Brain microvascular endothelial cell (primary cell): ENCODE results near the gene LRMDA.

ENCODE experiments used
- DNase-seq: peaks from one replicate; pipeline ENCODE4 v3.0.0-alpha.2; 2020
- H3K27ac ChIP-seq: fragments of 250-450 bp; sonication (Bioruptor Pico); 2 replicates; pipeline ENCODE4 v1.5.1; 2020; ENCODE audit warnings: mild to moderate bottlenecking, moderate library complexity
- H3K27me3 ChIP-seq: fragments of 250-450 bp; sonication (Bioruptor Pico); replicated peaks from 2 replicates; pipeline ENCODE4 v1.5.1; 2020; ENCODE audit warnings: mild to moderate bottlenecking
- H3K36me3 ChIP-seq: fragments of 250-450 bp; sonication (Bioruptor Pico); replicated peaks from 2 replicates; pipeline ENCODE4 v1.5.1; 2020; ENCODE audit warnings: mild to moderate bottlenecking
- H3K4me3 ChIP-seq: 2 replicates; pipeline ENCODE4 v1.5.1; 2011; ENCODE audit warnings: low read depth, mild to moderate bottlenecking, control low read depth, low read length, moderate library complexity
- in situ Hi-C: cut with HindIII; loops from 2 replicates; pipeline ENCODE4 v1.10.0; 2017; ENCODE audit warnings: low sequenced_read_pairs, low pct_ligation_motif_present
- TF ChIP-seq, protein P1 (sequence below): IDR thresholded peaks from 2 replicates; pipeline ENCODE4 v1.5.1; 2011; ENCODE audit warnings: low read depth, mild to moderate bottlenecking, moderate library complexity, low read length, control low read depth, inconsistent platforms; ENCODE audit errors: missing control alignments

The LRMDA gene

DNA sequence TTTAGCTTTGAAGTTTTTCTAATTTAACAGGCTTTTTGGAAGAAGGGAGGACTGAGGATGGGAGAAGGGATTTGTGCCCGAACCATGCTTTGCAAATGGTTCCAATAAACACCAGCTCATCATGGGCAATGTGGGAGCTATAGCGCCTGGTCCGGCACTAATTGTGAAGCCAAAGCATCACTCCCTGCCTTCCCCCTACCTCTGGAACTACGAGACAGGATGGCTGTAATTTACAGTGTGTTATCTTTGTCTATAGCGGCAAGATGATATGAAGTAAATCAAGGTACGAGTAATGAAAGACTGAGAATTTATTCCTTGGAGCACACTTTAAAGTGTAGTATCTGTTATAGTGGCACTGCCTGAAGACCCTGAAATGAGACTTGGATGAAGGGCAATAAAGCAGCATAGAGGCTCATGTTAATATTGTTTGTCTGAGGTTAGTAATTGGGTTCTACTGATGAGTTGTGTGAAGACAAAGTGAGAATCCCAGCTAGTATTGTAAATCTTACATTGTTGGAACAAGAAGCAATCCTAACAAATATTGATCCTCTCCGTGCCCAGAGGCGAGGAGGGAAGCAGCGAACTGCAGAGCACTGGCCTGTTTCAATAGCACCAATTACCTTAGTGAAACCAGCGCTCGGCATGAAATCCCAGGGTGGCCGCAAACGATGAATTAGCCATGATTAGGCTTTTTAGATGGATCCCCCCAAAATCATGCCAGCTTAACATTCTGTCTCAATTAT, 507.1 kb downstream of the LRMDA start:
- TF ChIP-seq, protein P1, sequence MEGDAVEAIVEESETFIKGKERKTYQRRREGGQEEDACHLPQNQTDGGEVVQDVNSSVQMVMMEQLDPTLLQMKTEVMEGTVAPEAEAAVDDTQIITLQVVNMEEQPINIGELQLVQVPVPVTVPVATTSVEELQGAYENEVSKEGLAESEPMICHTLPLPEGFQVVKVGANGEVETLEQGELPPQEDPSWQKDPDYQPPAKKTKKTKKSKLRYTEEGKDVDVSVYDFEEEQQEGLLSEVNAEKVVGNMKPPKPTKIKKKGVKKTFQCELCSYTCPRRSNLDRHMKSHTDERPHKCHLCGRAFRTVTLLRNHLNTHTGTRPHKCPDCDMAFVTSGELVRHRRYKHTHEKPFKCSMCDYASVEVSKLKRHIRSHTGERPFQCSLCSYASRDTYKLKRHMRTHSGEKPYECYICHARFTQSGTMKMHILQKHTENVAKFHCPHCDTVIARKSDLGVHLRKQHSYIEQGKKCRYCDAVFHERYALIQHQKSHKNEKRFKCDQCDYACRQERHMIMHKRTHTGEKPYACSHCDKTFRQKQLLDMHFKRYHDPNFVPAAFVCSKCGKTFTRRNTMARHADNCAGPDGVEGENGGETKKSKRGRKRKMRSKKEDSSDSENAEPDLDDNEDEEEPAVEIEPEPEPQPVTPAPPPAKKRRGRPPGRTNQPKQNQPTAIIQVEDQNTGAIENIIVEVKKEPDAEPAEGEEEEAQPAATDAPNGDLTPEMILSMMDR, result no peak
- Histone ChIP-seq H3K27ac (no peak overlapping the region), H3K27me3 (no peaks in the 10 kb centered on the region), H3K36me3 (no peaks in the 10 kb centered on the region), H3K4me3 (no peak overlapping the region)
- no peak for DNase-seq
- in situ Hi-C loops, result no loop called here

DNA sequence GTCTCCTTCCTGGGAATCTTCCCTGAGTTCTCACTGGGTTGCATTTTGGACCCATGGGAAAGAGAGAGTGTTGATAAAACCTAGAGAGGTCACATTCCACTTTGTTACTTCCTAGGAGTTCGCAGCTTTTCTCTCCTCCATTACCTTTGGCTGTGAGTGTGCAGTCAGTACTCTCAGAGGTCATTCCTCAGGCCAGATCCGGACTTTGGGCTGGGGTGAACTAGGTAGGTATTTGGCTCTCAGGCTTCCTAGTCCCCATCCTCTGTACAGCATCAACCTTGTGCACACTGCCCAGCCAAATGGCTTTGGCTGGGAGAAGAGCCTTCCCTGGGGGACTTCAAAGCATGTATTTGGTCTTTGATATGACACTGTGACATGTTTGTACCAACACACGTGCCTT, 508.1 kb downstream of the LRMDA start:
- Histone ChIP-seq H3K36me3 (no peaks in the 10 kb centered on the region), H3K27ac (no peak overlapping the region), H3K4me3 (no peak overlapping the region), H3K27me3 (no peaks in the 10 kb centered on the region)
- in situ Hi-C loops, result no loop called here
- TF ChIP-seq, protein P1, result no peak
- no peak for DNase-seq

DNA sequence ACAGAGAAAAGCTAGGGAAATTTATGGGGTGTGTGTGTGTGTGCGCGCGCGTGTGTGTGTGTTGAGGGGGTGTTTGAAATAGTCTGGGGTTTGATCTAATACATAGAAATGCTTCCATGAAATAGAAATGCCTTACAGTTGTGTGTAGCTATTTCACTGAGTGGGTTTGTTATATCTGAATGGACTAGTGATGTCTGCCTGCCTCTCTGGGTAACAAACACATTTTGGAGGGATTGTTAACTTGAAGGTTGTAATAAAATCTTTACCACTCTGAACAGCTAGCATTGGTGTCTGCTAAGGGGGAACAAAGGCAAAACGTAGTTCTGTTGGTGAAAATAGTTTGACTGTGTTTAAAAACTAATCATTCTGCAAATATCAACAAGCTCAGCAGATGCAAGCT, 509.3 kb downstream of the LRMDA start:
- TF ChIP-seq, protein P1, result no peak
- Histone ChIP-seq H3K27me3 (no peaks in the 10 kb centered on the region), H3K4me3 (no peak overlapping the region), H3K27ac (no peak overlapping the region), H3K36me3 (no peaks in the 10 kb centered on the region)
- DNase-seq, result no peak
- in situ Hi-C loops, result no loop called here

DNA sequence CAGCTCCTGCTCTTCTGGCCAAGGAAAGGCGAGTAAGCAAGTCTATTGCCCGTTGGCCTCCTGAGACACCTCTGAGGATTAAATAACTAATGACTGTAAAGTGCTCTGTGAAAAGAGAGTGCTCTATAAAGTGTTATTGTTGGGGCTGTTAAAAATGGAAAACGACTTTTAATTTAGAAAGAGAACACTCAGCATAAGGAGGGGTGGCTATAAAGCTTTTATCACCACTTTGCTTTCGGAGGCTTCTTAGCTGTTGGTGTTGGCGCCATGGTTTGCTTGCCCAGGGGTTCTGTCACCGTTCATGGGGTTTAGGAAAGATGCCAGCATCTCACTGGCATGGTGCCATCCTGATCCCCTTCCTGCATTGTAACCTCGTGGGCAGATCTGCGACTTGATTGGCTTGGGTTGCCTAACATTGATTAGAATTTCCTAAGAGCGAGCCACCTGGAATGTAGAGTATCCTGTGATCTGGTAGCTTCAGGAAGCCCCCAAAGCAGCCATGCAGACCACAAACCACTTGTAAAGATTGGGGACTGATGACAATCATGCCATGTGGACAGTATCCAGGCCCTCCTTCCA, 509.9 kb downstream of the LRMDA start:
- H3K27me3 ChIP-seq, result no peaks in the 10 kb centered on the region
- DNase-seq, result no peak
- in situ Hi-C loops, result no loop called here

DNA sequence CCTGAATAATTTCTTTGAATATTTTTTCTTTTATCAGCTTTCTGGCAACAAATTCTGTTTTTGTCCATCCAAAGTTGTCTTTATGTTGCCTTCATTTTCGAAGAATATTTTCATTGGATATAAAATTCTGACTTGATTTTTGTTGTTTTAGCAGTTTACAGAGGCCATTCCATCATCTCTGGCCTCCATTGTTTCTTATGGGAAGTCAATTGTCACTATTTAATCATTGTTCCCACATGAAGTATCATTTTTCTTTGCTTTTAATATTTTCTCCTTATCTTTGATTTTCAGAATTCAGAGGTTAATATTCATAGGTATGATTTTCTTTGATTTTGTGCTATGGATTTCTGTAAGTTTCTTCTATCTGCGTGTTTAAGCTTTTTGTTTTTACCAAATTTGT, 512.6 kb downstream of the LRMDA start:
- no peak for DNase-seq
- Histone ChIP-seq H3K36me3 (no peaks in the 10 kb centered on the region), H3K27me3 (no peaks in the 10 kb centered on the region), H3K27ac (no peak overlapping the region), H3K4me3 (no peak overlapping the region)
- in situ Hi-C loops, result no loop called here
- TF ChIP-seq, protein P1, result no peak

More for the DNA sequence above, 509.9 kb downstream of the LRMDA start:
- Histone ChIP-seq H3K4me3 (no peak overlapping the region), H3K36me3 (no peaks in the 10 kb centered on the region), H3K27ac (no peak overlapping the region)
- TF ChIP-seq, protein P1, result no peak
